ENCODE data around the gene GLCE. TPM values are rescaled to one million over a fixed set of nuclear protein-coding genes. Genes with fewer than 3 reads are reported as not detected.

Gene GLCE
- total RNA-seq, 4 donors from 2014 or later = 4.8 to 6.6 (median 5.6) TPM

- H3K36me3 ChIP-seq = no peaks in the 10 kb centered on the region
- H3K27me3 ChIP-seq = no peaks in the 10 kb centered on the region
- H3K9me3 ChIP-seq = no peaks in the 10 kb centered on the region
- ATAC-seq (no peak), DNase-seq (no peak)
- in situ Hi-C loops (cut with MboI; ENCODE audit: low sequenced_read_pairs in 4 of 4) (no loop called here), intact Hi-C loops (cut with DNase I; ENCODE audit: low total_unique reads) (no loop called here)
- no peak for TF ChIP-seq POLR2A (IDR thresholded peaks at IDR 0.05)
- TF ChIP-seq, protein P1, sequence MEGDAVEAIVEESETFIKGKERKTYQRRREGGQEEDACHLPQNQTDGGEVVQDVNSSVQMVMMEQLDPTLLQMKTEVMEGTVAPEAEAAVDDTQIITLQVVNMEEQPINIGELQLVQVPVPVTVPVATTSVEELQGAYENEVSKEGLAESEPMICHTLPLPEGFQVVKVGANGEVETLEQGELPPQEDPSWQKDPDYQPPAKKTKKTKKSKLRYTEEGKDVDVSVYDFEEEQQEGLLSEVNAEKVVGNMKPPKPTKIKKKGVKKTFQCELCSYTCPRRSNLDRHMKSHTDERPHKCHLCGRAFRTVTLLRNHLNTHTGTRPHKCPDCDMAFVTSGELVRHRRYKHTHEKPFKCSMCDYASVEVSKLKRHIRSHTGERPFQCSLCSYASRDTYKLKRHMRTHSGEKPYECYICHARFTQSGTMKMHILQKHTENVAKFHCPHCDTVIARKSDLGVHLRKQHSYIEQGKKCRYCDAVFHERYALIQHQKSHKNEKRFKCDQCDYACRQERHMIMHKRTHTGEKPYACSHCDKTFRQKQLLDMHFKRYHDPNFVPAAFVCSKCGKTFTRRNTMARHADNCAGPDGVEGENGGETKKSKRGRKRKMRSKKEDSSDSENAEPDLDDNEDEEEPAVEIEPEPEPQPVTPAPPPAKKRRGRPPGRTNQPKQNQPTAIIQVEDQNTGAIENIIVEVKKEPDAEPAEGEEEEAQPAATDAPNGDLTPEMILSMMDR (IDR thresholded peaks at IDR 0.05 in 4 of 5, conservative IDR thresholded peaks at IDR 0.05 in 1 of 5) = no peak
- no peak overlapping the region for H3K4me3 ChIP-seq
- H3K4me1 ChIP-seq = no peaks in the 10 kb centered on the region
- H3K27ac ChIP-seq = no peak overlapping the region
These were observed 25.3 kb downstream of the GLCE start for GRCh38 chr15:69185706-69186105.

DNA sequence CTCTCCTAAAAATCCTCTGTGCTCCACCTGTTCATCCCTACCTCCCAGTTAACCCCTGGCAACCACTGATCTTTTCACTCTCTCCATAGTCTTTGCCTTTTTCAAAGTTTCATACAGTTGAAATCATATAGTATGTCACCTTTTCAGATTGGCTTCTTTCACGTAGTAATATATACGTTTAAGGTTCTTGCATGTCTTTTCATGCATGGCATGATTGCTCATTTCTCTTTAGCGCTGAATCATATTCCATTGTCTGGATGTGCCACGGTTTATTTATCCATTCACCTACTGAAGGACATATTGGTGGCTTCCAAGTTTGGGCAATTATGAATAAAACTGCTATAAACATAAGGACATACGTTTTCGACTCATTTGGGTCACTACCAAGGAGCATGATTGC is 28.7 kb downstream of the GLCE start:
- no peak overlapping the region for H3K4me3 ChIP-seq
- DNase-seq = no peak
- no peaks in the 10 kb centered on the region for H3K36me3 ChIP-seq
- TF ChIP-seq POLR2A (IDR thresholded peaks at IDR 0.05) = no peak
- TF ChIP-seq, protein P1 (IDR thresholded peaks at IDR 0.05 in 4 of 5, conservative IDR thresholded peaks at IDR 0.05 in 1 of 5) = no peak
- intact Hi-C loops (cut with DNase I; ENCODE audit: low total_unique reads) = no loop called here
- no peak overlapping the region for H3K27ac ChIP-seq
- ATAC-seq = no peak
- in situ Hi-C loops (cut with MboI; ENCODE audit: low sequenced_read_pairs in 4 of 4) = no loop called here
- no peaks in the 10 kb centered on the region for H3K27me3 ChIP-seq
- H3K9me3 ChIP-seq = no peaks in the 10 kb centered on the region
- peaks cover 22 to 24% of the 10 kb centered on the region in 2 donors for H3K4me1 ChIP-seq

DNA sequence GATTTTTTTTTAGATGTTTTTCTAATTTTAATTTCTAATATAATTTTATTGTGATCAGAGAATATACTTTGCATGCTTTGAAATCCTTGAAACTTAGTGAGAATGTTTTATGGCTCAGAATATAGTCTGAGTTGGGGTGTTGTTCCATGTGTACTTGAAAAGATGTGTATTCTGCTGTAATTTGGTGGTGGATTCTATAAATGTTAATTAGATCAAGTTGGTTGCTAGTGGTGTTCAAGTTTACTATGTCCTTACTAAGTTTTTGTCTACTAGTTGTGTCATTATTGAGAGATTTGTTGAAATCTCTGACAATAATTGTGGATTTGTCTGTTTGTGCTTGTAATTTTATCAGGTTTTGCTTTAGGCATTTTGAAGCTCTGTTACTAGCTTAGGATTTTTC is 29.7 kb downstream of the GLCE start:
- Histone ChIP-seq H3K27me3 (no peaks in the 10 kb centered on the region), H3K4me3 (no peak overlapping the region), H3K27ac (no peak overlapping the region), H3K4me1 (peaks cover 31 to 33% of the 10 kb centered on the region in 2 donors), H3K9me3 (no peaks in the 10 kb centered on the region), H3K36me3 (no peaks in the 10 kb centered on the region)
- DNase-seq (no peak), ATAC-seq (no peak)
- intact Hi-C loops (cut with DNase I; ENCODE audit: low total_unique reads) (no loop called here), in situ Hi-C loops (cut with MboI; ENCODE audit: low sequenced_read_pairs in 4 of 4) (no loop called here)
- TF ChIP-seq POLR2A (IDR thresholded peaks at IDR 0.05) = no peak
- TF ChIP-seq, protein P1 (IDR thresholded peaks at IDR 0.05 in 4 of 5, conservative IDR thresholded peaks at IDR 0.05 in 1 of 5) = no peak

DNA sequence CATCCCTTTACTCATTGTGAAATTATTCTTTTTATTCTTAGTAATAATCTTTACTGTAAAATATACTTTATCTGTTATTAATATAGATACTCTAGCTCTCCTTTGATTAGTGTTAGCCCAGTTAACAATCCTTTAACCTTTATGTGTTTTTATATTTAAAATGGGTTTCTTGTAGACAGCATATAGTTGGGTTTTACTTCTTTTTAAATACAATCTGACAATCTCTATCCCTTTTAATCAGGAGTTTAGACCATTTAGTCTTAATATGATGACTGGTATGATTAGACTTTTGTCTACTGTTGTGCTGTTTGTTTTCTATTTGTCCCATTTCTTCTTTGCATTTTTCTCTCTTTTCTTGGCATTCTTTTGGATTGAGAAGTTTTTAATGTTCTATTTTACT is 30.1 kb downstream of the GLCE start:
- Histone ChIP-seq H3K4me1 (peaks cover 35 to 37% of the 10 kb centered on the region in 2 donors), H3K36me3 (no peaks in the 10 kb centered on the region), H3K4me3 (no peak overlapping the region), H3K27me3 (no peaks in the 10 kb centered on the region), H3K27ac (no peak overlapping the region), H3K9me3 (no peaks in the 10 kb centered on the region)
- DNase-seq (no peak), ATAC-seq (no peak)
- no peak for TF ChIP-seq POLR2A (IDR thresholded peaks at IDR 0.05)
- TF ChIP-seq, protein P1 (IDR thresholded peaks at IDR 0.05 in 4 of 5, conservative IDR thresholded peaks at IDR 0.05 in 1 of 5) = no peak
- in situ Hi-C loops (cut with MboI; ENCODE audit: low sequenced_read_pairs in 4 of 4) (no loop called here), intact Hi-C loops (cut with DNase I; ENCODE audit: low total_unique reads) (no loop called here)
